Chondrocyte (in vitro differentiated cells): ENCODE data around the gene AOAH. TPM values are rescaled to one million over a fixed set of nuclear protein-coding genes. Genes with fewer than 3 reads are reported as not detected.

Experiments used
- DNase-seq: peaks from one replicate; pipeline ENCODE4 v3.0.0; 2021; ENCODE audit warnings: mixed read lengths, low spot score
- H3K27ac Mint-ChIP-seq: one replicate; pipeline ENCODE4 v1.8.0; 2021; ENCODE audit warnings: mild to moderate bottlenecking, moderate library complexity, mixed read lengths; ENCODE audit not compliant: unreplicated experiment
- H3K27me3 Mint-ChIP-seq: 2 replicates; pipeline ENCODE4 v1.8.0; 2021; ENCODE audit warnings: low read depth, mixed read lengths
- H3K36me3 Mint-ChIP-seq: 2 replicates; pipeline ENCODE4 v1.8.0; 2021; ENCODE audit warnings: low read depth, mixed read lengths
- H3K4me1 Mint-ChIP-seq: 2 replicates; pipeline ENCODE4 v1.8.0; 2021; ENCODE audit warnings: low read depth, mild to moderate bottlenecking, mixed read lengths
- H3K4me3 Mint-ChIP-seq: one replicate; pipeline ENCODE4 v1.8.0; 2021; ENCODE audit warnings: mild to moderate bottlenecking, moderate library complexity, mixed read lengths; ENCODE audit not compliant: unreplicated experiment
- H3K9me3 Mint-ChIP-seq: 2 replicates; pipeline ENCODE4 v1.8.0; 2021; ENCODE audit warnings: low read depth, mixed read lengths
- long read RNA-seq: library from polyadenylated mRNA; stranded (forward); transcript quantifications from one replicate; pipeline ENCODE4 v2.0.0, GENCODE V29; 2021
- total RNA-seq: library from RNA; stranded (reverse); gene quantifications from 3 replicates; pipeline ENCODE4 v1.2.1, GENCODE V29; 2021
- TF ChIP-seq, protein P1 (sequence below): fragments of 200-600 bp; sonication (generic); IDR thresholded peaks from 2 replicates; pipeline ENCODE4 v1.5.0; 2021; ENCODE audit warnings: antibody characterized with exemption, mild to moderate bottlenecking, moderate library complexity

The AOAH gene
- not detected in 3 replicates for total RNA-seq
- long read RNA-seq, result 0 reads

GRCh38 chr7:36723951-36724664 is at the start of gene AOAH:
TSS of gene AOAH (minus strand) at chr7:36724494. CDS start at chr7:36724148, 346 bp downstream.
- H3K4me1 Mint-ChIP-seq, result no peaks in the 10 kb centered on the region
- H3K9me3 Mint-ChIP-seq, result peaks cover 7% of the 10 kb centered on the region
- H3K4me3 Mint-ChIP-seq, result no peak within 1 kb of the TSS
- H3K27ac Mint-ChIP-seq, result no peak within 1 kb of the TSS
- peaks cover 3% of the 10 kb centered on the region for H3K36me3 Mint-ChIP-seq
- no peak for DNase-seq
- peaks cover 10% of the 10 kb centered on the region for H3K27me3 Mint-ChIP-seq
- TF ChIP-seq, protein P1, sequence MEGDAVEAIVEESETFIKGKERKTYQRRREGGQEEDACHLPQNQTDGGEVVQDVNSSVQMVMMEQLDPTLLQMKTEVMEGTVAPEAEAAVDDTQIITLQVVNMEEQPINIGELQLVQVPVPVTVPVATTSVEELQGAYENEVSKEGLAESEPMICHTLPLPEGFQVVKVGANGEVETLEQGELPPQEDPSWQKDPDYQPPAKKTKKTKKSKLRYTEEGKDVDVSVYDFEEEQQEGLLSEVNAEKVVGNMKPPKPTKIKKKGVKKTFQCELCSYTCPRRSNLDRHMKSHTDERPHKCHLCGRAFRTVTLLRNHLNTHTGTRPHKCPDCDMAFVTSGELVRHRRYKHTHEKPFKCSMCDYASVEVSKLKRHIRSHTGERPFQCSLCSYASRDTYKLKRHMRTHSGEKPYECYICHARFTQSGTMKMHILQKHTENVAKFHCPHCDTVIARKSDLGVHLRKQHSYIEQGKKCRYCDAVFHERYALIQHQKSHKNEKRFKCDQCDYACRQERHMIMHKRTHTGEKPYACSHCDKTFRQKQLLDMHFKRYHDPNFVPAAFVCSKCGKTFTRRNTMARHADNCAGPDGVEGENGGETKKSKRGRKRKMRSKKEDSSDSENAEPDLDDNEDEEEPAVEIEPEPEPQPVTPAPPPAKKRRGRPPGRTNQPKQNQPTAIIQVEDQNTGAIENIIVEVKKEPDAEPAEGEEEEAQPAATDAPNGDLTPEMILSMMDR, result no peak

DNA sequence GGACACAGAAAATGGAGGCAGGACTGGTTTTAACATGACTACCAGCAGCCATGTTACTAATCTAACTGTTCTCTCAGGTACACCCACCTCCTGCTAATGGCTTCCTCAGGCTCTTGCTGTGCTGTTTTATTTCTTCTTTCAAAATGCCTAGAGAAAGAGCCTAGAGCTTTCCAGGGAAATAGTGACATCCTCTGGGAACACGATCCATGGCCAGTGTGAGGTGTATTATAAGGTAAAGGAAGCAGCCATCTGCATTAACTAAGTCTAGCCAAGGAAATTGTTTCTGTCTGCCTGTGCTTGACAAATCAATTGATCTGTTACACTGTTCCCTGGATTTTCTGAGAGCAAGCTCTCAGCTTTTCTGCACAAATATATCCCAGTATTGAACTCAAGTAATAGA is 42.2 kb upstream of the AOAH start:
- no peak for DNase-seq
- Mint-ChIP-seq H3K4me3 (no peak overlapping the region), H3K4me1 (peaks cover 8% of the 10 kb centered on the region), H3K27ac (no peak overlapping the region), H3K36me3 (no peaks in the 10 kb centered on the region), H3K27me3 (peaks cover 10% of the 10 kb centered on the region), H3K9me3 (no peaks in the 10 kb centered on the region)
- TF ChIP-seq, protein P1, result no peak

GRCh38 chr7:36765605-36766004 is 41.3 kb upstream of the AOAH start:
- Mint-ChIP-seq H3K27ac (no peak overlapping the region), H3K4me1 (peaks cover 8% of the 10 kb centered on the region), H3K36me3 (no peaks in the 10 kb centered on the region)

GRCh38 chr7:36764929-36765328 is 40.6 kb upstream of the AOAH start:
- Mint-ChIP-seq H3K9me3 (no peaks in the 10 kb centered on the region), H3K36me3 (no peaks in the 10 kb centered on the region), H3K4me1 (peaks cover 8% of the 10 kb centered on the region), H3K27ac (no peak overlapping the region), H3K27me3 (peaks cover 10% of the 10 kb centered on the region), H3K4me3 (no peak overlapping the region)
- DNase-seq, result no peak
- TF ChIP-seq, protein P1, result no peak

More at GRCh38 chr7:36765605-36766004, 41.3 kb upstream of the AOAH start:
- H3K27me3 Mint-ChIP-seq, result peaks cover 10% of the 10 kb centered on the region
- TF ChIP-seq, protein P1, result no peak
- no peak overlapping the region for H3K4me3 Mint-ChIP-seq
- DNase-seq, result no peak
- no peaks in the 10 kb centered on the region for H3K9me3 Mint-ChIP-seq

GRCh38 chr7:36763132-36763816 is 39.0 kb upstream of the AOAH start:
- Mint-ChIP-seq H3K4me3 (no peak overlapping the region), H3K27ac (peak overlapping the region; percentile 51), H3K9me3 (no peaks in the 10 kb centered on the region), H3K36me3 (no peaks in the 10 kb centered on the region), H3K27me3 (peaks cover 3% of the 10 kb centered on the region), H3K4me1 (peaks cover 8% of the 10 kb centered on the region)
- no peak for DNase-seq
- TF ChIP-seq, protein P1, result no peak
